ENCODE results near the gene BEST2.

DNA sequence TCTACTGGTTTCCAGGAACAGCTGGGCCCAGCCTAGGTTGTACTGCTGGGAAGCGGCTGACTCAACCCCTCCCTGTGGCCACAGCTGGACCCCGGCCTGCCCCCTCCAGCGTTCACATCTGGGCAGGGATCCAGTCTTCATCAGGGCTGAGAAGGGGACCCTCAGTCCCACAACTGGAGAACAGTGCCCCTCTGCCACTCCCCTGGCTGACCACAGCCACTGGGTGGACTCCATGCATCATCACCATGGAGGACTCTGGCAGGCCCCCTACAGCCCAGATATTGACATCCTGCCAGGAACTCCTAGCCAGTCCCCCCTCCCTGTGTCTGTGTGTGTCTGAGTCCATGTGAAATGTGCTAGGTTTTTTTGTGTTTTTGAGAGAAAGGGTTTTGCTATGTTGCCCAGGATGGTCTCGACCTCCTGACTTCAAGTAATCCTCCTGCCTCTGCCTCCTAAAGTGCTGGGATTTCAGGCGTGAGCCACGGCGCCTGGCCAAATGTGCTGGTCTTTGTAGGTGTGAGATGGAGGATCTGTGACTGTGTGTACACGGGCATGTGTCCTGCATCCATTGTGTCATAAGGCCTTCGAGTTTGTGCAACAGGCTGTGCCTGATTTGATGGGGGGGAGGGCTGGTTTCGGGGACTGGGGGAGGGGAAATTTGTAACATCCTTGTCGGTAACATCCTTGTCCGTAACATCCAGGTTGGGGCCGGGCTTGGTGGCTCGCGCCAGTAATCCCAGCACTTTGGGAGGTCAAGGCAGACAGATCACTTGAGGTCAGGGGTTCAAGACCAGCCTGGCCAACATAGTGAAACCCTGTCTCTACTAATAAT is 27.8 kb downstream of the BEST2 start:
- TF ChIP-seq, protein P1, sequence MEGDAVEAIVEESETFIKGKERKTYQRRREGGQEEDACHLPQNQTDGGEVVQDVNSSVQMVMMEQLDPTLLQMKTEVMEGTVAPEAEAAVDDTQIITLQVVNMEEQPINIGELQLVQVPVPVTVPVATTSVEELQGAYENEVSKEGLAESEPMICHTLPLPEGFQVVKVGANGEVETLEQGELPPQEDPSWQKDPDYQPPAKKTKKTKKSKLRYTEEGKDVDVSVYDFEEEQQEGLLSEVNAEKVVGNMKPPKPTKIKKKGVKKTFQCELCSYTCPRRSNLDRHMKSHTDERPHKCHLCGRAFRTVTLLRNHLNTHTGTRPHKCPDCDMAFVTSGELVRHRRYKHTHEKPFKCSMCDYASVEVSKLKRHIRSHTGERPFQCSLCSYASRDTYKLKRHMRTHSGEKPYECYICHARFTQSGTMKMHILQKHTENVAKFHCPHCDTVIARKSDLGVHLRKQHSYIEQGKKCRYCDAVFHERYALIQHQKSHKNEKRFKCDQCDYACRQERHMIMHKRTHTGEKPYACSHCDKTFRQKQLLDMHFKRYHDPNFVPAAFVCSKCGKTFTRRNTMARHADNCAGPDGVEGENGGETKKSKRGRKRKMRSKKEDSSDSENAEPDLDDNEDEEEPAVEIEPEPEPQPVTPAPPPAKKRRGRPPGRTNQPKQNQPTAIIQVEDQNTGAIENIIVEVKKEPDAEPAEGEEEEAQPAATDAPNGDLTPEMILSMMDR (IDR thresholded peaks at IDR 0.05 in 4 of 5, conservative IDR thresholded peaks at IDR 0.05 in 1 of 5) = no peak
- peak in 1 of 2 donors; percentile 8 for TF ChIP-seq POLR2A (IDR thresholded peaks at IDR 0.05)

All from gastrocnemius medialis (tissue), 4 donors.